PC-3 (cell line): Measurements from ENCODE around the gene FSTL1. TPM values are rescaled to one million over a fixed set of nuclear protein-coding genes. Genes with fewer than 3 reads are reported as not detected.

ENCODE experiments used
- ATAC-seq: fragments of 200-7000 bp; cut with Tn5 transposase; 2 replicates; pipeline ENCODE4 v1.9.1; 2020; ENCODE audit warnings: mild to moderate bottlenecking, moderate library complexity
- BruUV-seq: library from RNA; stranded (reverse); fragments of 400-500 nt; replicated peaks from 2 replicates; lab custom pipeline; 2021; lab: Mats Ljungman, UMichigan
- CTCF ChIA-PET: fragments of 300-600 bp; sonication (Branson Sonifier 250); formaldehyde crosslinking; loops from one replicate; lab custom pipeline; 2022; ENCODE audit warnings: antibody characterized with exemption; lab: Charles Lee
- POLR2A ChIA-PET: fragments of 300-600 bp; sonication (Branson Sonifier 250); formaldehyde crosslinking; loops from one replicate; lab custom pipeline; 2022; ENCODE audit warnings: antibody characterized with exemption; ENCODE audit not compliant: unreplicated experiment; lab: Charles Lee
- DNase-seq: peaks from one replicate; pipeline ENCODE4 v3.0.0-alpha.2; 2015
- H2AFZ ChIP-seq: fragments of 300-600 bp; sonication (generic); 2 replicates; pipeline ENCODE4 v1.6.0; 2016; ENCODE audit warnings: antibody characterized with exemption, low read length
- H3F3A ChIP-seq: fragments of 300-600 bp; sonication (generic); one replicate; pipeline ENCODE4 v1.6.0; 2017; ENCODE audit warnings: antibody characterized with exemption, low read length, control low read depth, mild to moderate bottlenecking; ENCODE audit not compliant: unreplicated experiment
- H3K27ac ChIP-seq: fragments of 300-600 bp; sonication (generic); 2 replicates; pipeline ENCODE4 v1.5.1; 2016; ENCODE audit warnings: mild to moderate bottlenecking, low read length
- H3K27me3 ChIP-seq: fragments of 300-600 bp; sonication (generic); 2 replicates; pipeline ENCODE4 v1.6.1; 2016; ENCODE audit warnings: low read length, mixed read lengths
- H3K36me3 ChIP-seq: fragments of 300-600 bp; sonication (generic); 2 replicates; pipeline ENCODE4 v1.6.1; 2016; ENCODE audit warnings: low read depth, mixed run types, low read length, mixed read lengths
- H3K4me1 ChIP-seq: fragments of 300-600 bp; sonication (generic); 2 replicates; pipeline ENCODE4 v1.5.1; 2016; ENCODE audit warnings: low read length; ENCODE audit not compliant: insufficient read depth
- H3K4me2 ChIP-seq: fragments of 300-600 bp; sonication (generic); 2 replicates; pipeline ENCODE4 v1.6.0; 2016; ENCODE audit warnings: low read length
- H3K4me3 ChIP-seq: fragments of 300-600 bp; sonication (generic); 2 replicates; pipeline ENCODE4 v1.5.1; 2016; ENCODE audit warnings: mild to moderate bottlenecking, low read length, mixed read lengths
- H3K79me2 ChIP-seq: fragments of 300-600 bp; sonication (generic); 2 replicates; pipeline ENCODE4 v1.6.1; 2017; ENCODE audit warnings: low read length, mixed read lengths
- H3K9ac ChIP-seq: fragments of 300-600 bp; sonication (generic); 2 replicates; pipeline ENCODE4 v1.6.0; 2016; ENCODE audit warnings: mild to moderate bottlenecking, low read length
- H3K9me2 ChIP-seq: fragments of 300-600 bp; sonication (generic); replicated peaks from 2 replicates; pipeline ENCODE4 v1.6.1; 2016; ENCODE audit warnings: mixed run types, low read length, mixed read lengths
- H3K9me3 ChIP-seq: fragments of 300-600 bp; sonication (generic); 2 replicates; pipeline ENCODE4 v1.6.1; 2016; ENCODE audit warnings: low read length, mixed read lengths
- H4K20me1 ChIP-seq: fragments of 300-600 bp; sonication (generic); 2 replicates; pipeline ENCODE4 v1.6.1; 2016; ENCODE audit warnings: low read length, mixed read lengths
- CTCF ChIP-seq: fragments of 300-600 bp; sonication (generic); conservative IDR thresholded peaks from 2 replicates; pipeline ENCODE4 v1.5.1; 2017; ENCODE audit warnings: antibody characterized with exemption, low read depth, mild to moderate bottlenecking, low read length
- EZH2 ChIP-seq: fragments of 300-600 bp; sonication (generic); IDR thresholded peaks from one replicate; pipeline ENCODE4 v1.6.1; 2017; ENCODE audit warnings: antibody characterized with exemption, mild to moderate bottlenecking, low read length; ENCODE audit not compliant: unreplicated experiment
- EZH2phosphoT487 ChIP-seq: fragments of 300-600 bp; sonication (generic); IDR thresholded peaks from 2 replicates; pipeline ENCODE4 v1.6.1; 2018; ENCODE audit warnings: mild to moderate bottlenecking, antibody characterized with exemption, low read length, borderline replicate concordance
- intact Hi-C: fragments of 100-400 bp; cut with micrococcal nuclease; formaldehyde crosslinking; loops from 2 replicates; pipeline ENCODE4 v1.9.0; 2023
- total RNA-seq: library from RNA; depleted of rRNA; stranded (reverse); fragments of >200 nt; gene quantifications from 2 replicates; pipeline ENCODE4 v1.2.3, GENCODE V29; 2014

Gene FSTL1
- total RNA-seq, 1 experiment from 2014 or later, result 178 TPM

- H3K9me2 ChIP-seq, result no peaks in the 10 kb centered on the region
- ATAC-seq (no peak), DNase-seq (no peak)
- no TSS peak for BruUV-seq
- H3K9ac ChIP-seq, result no peak overlapping the region
- H4K20me1 ChIP-seq, result no peaks in the 10 kb centered on the region
- no peak overlapping the region for H3K4me2 ChIP-seq
- H2AFZ ChIP-seq, result no peak overlapping the region
- H3K4me3 ChIP-seq, result no peak overlapping the region
- H3K27me3 ChIP-seq, result no peaks in the 10 kb centered on the region
- TF ChIP-seq CTCF (no peak), EZH2 (no peak), EZH2phosphoT487 (no peak)
- no peaks in the 10 kb centered on the region for H3F3A ChIP-seq
- intact Hi-C loops, result no loop called here
- H3K27ac ChIP-seq, result no peak overlapping the region
- peaks cover 14% of the 10 kb centered on the region for H3K4me1 ChIP-seq
- H3K79me2 ChIP-seq, result no peaks in the 10 kb centered on the region
- no peaks in the 10 kb centered on the region for H3K9me3 ChIP-seq
- POLR2A ChIA-PET, result no interaction called here
- CTCF ChIA-PET, result no interaction called here
- no peaks in the 10 kb centered on the region for H3K36me3 ChIP-seq
Observed at GRCh38 chr3:120475722-120476377, 25.1 kb upstream of the FSTL1 start.

GRCh38 chr3:120473896-120474675 lies 23.3 kb upstream of the FSTL1 start:
- no peaks in the 10 kb centered on the region for H3K9me2 ChIP-seq
- H4K20me1 ChIP-seq, result no peaks in the 10 kb centered on the region
- TF ChIP-seq EZH2phosphoT487, result no peak
- no peak for TF ChIP-seq CTCF
- no peak for TF ChIP-seq EZH2
- H3K36me3 ChIP-seq, result no peaks in the 10 kb centered on the region
- no peak overlapping the region for H3K9ac ChIP-seq
- DNase-seq, result no peak
- ChIA-PET CTCF (no interaction called here), POLR2A (no interaction called here)
- no peaks in the 10 kb centered on the region for H3K27me3 ChIP-seq
- no peak overlapping the region for H3K27ac ChIP-seq
- no peak overlapping the region for H3K4me3 ChIP-seq
- H3K9me3 ChIP-seq, result no peaks in the 10 kb centered on the region
- no peak overlapping the region for H3K4me2 ChIP-seq
- no TSS peak for BruUV-seq
- no peaks in the 10 kb centered on the region for H3F3A ChIP-seq
- intact Hi-C loops, result no loop called here
- H2AFZ ChIP-seq, result no peak overlapping the region
- no peak for ATAC-seq
- no peaks in the 10 kb centered on the region for H3K79me2 ChIP-seq
- H3K4me1 ChIP-seq, result peaks cover 31% of the 10 kb centered on the region

- TF ChIP-seq EZH2phosphoT487 (no peak), EZH2 (no peak), CTCF (no peak)
- ChIA-PET CTCF (no interaction called here), POLR2A (no interaction called here)
- Histone ChIP-seq H3F3A (no peaks in the 10 kb centered on the region), H3K4me3 (no peak overlapping the region), H3K9ac (no peak overlapping the region), H3K27ac (no peak overlapping the region), H3K79me2 (no peaks in the 10 kb centered on the region), H3K4me1 (peaks cover 38% of the 10 kb centered on the region), H3K27me3 (no peaks in the 10 kb centered on the region), H3K9me3 (no peaks in the 10 kb centered on the region), H3K4me2 (no peak overlapping the region), H4K20me1 (no peaks in the 10 kb centered on the region), H3K9me2 (no peaks in the 10 kb centered on the region), H3K36me3 (no peaks in the 10 kb centered on the region), H2AFZ (no peak overlapping the region)
- DNase-seq, result no peak
- no peak for ATAC-seq
- intact Hi-C loops, result no loop called here
- BruUV-seq, result no TSS peak
Observed at GRCh38 chr3:120473389-120473788, 22.6 kb upstream of the FSTL1 start.
